PC-9 (cell line): Measurements from ENCODE around the gene ANKRD37. TPM values are rescaled to one million over a fixed set of nuclear protein-coding genes. Genes with fewer than 3 reads are reported as not detected.

Source experiments
- BruUV-seq: library from RNA; stranded (reverse); fragments of 400-500 nt; replicated peaks from 2 replicates; lab custom pipeline; 2021; lab: Mats Ljungman, UMichigan
- CTCF ChIA-PET: fragments of 300-600 bp; sonication (Branson Sonifier 250); formaldehyde crosslinking; loops from one replicate; lab custom pipeline; 2022; ENCODE audit warnings: antibody characterized with exemption; lab: Charles Lee
- POLR2A ChIA-PET: fragments of 300-600 bp; sonication (Branson Sonifier 250); formaldehyde crosslinking; loops from one replicate; lab custom pipeline; 2022; ENCODE audit warnings: antibody characterized with exemption; ENCODE audit not compliant: unreplicated experiment; lab: Charles Lee
- DNase-seq, 2 experiments: peaks; one replicate each; pipeline versions ENCODE4 v3.0.0 to v3.0.0-alpha.2; 2015 to 2022; ENCODE audit warnings: mixed read lengths in 1 of 2
- H2AFZ ChIP-seq: fragments of 200-600 bp; sonication (generic); 2 replicates; pipeline ENCODE4 v1.8.1; 2017; ENCODE audit warnings: antibody characterized with exemption
- H3F3A ChIP-seq: fragments of 200-600 bp; sonication (generic); 2 replicates; pipeline ENCODE4 v1.8.1; 2017; ENCODE audit warnings: antibody characterized with exemption, mild to moderate bottlenecking, low read depth; ENCODE audit not compliant: insufficient read depth
- H3K27ac ChIP-seq: fragments of 200-600 bp; sonication (generic); 2 replicates; pipeline ENCODE4 v1.6.1; 2016; ENCODE audit warnings: mixed run types
- H3K27me3 ChIP-seq: fragments of 200-600 bp; sonication (generic); 2 replicates; pipeline ENCODE4 v1.6.1; 2016; ENCODE audit warnings: low read depth, mixed run types; ENCODE audit not compliant: insufficient read depth
- H3K36me3 ChIP-seq: fragments of 200-600 bp; sonication (generic); 2 replicates; pipeline ENCODE4 v1.6.1; 2016; ENCODE audit warnings: low read depth, mixed run types
- H3K4me1 ChIP-seq: fragments of 200-600 bp; sonication (generic); replicated peaks from 2 replicates; pipeline ENCODE4 v1.6.1; 2016; ENCODE audit warnings: mixed run types; ENCODE audit not compliant: insufficient read depth
- H3K4me2 ChIP-seq: fragments of 200-600 bp; sonication (generic); 2 replicates; pipeline ENCODE4 v1.6.1; 2017; ENCODE audit warnings: mixed run types
- H3K4me3 ChIP-seq: fragments of 200-600 bp; sonication (generic); 2 replicates; pipeline ENCODE4 v1.6.1; 2016; ENCODE audit warnings: mixed run types
- H3K79me2 ChIP-seq: fragments of 200-600 bp; sonication (generic); 2 replicates; pipeline ENCODE4 v1.6.1; 2017; ENCODE audit warnings: low read depth, mixed run types
- H3K9me2 ChIP-seq: fragments of 200-600 bp; sonication (generic); 2 replicates; pipeline ENCODE4 v1.8.1; 2017; ENCODE audit warnings: mild to moderate bottlenecking; ENCODE audit not compliant: insufficient read depth
- H3K9me3 ChIP-seq: fragments of 200-600 bp; sonication (generic); 2 replicates; pipeline ENCODE4 v1.8.1; 2016; ENCODE audit warnings: low read depth; ENCODE audit not compliant: insufficient read depth
- H4K20me1 ChIP-seq: fragments of 200-600 bp; sonication (generic); 2 replicates; pipeline ENCODE4 v1.8.1; 2017; ENCODE audit not compliant: insufficient read depth
- EZH2 ChIP-seq: fragments of 200-600 bp; sonication (generic); IDR thresholded peaks from 2 replicates; pipeline ENCODE4 v1.8.0; 2017; ENCODE audit warnings: antibody characterized with exemption, low read depth
- intact Hi-C: fragments of 100-400 bp; cut with micrococcal nuclease; formaldehyde crosslinking; loops from one replicate; pipeline ENCODE4 v1.10.0; 2022; ENCODE audit not compliant: unreplicated experiment
- total RNA-seq: library from RNA; stranded (reverse); gene quantifications from 2 replicates; pipeline ENCODE4 v1.2.3, GENCODE V29; 2021
- TF ChIP-seq, protein P1 (sequence below): fragments of 200-600 bp; sonication (generic); conservative IDR thresholded peaks from 2 replicates; pipeline ENCODE4 v1.6.1; 2017; ENCODE audit warnings: mixed run types, antibody characterized with exemption, mild to moderate bottlenecking, moderate library complexity

The ANKRD37 gene
- total RNA-seq, 1 experiment from 2014 or later, result 4.2 TPM

DNA sequence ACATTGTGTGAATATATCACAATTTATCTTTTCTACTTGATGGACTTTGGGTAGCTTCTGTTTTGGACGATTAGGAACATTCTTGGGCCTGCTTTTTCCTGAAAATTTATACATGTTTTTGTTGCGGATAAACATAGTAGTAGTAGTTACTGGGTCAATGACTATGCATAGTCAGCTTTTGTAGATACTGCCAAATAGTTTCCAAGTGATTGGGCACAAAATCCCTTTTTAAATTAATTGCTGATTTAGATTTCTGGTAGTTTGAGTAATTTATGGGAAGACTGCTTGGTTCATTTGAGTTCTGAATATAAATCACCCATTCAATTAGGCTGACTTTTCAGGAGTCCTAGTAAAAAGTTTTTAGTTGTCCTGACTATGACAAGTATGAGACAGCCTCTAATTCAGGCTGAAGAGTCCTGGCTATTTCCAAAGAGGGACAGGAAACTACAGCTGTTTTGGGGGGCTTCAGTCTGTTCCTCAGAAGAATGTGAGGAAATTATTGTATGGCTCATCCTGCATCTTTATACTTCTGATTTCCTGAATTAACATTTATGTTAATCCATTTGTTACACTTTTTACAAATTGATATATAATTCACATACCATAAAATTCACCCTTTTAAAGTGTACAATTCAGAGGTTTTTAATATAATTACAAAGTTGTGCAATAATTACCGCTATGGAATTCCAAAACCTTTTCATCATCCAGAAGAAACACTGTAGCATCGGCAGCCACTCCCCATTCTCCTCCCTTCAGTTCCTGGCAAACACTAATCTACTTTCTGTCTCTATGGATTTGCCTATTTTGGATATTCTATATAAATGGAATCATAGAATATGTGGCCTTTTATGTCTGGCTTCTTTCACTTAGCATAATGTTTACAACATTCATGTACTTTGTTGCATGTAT, 15.1 kb upstream of the ANKRD37 start:
- Histone ChIP-seq H4K20me1 (no peaks in the 10 kb centered on the region), H3K9me3 (no peaks in the 10 kb centered on the region), H3K4me3 (no peak overlapping the region), H3K4me1 (peaks cover 25% of the 10 kb centered on the region), H3K9me2 (no peaks in the 10 kb centered on the region), H3K27ac (no peak overlapping the region), H3F3A (peaks cover 9% of the 10 kb centered on the region; the same call in 1 of the 2 replicates), H3K27me3 (no peaks in the 10 kb centered on the region), H3K36me3 (no peaks in the 10 kb centered on the region), H2AFZ (no peak overlapping the region), H3K79me2 (no peaks in the 10 kb centered on the region), H3K4me2 (no peak overlapping the region)
- no TSS peak for BruUV-seq
- TF ChIP-seq, protein P1, sequence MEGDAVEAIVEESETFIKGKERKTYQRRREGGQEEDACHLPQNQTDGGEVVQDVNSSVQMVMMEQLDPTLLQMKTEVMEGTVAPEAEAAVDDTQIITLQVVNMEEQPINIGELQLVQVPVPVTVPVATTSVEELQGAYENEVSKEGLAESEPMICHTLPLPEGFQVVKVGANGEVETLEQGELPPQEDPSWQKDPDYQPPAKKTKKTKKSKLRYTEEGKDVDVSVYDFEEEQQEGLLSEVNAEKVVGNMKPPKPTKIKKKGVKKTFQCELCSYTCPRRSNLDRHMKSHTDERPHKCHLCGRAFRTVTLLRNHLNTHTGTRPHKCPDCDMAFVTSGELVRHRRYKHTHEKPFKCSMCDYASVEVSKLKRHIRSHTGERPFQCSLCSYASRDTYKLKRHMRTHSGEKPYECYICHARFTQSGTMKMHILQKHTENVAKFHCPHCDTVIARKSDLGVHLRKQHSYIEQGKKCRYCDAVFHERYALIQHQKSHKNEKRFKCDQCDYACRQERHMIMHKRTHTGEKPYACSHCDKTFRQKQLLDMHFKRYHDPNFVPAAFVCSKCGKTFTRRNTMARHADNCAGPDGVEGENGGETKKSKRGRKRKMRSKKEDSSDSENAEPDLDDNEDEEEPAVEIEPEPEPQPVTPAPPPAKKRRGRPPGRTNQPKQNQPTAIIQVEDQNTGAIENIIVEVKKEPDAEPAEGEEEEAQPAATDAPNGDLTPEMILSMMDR, result no peak
- no peak for TF ChIP-seq EZH2
- intact Hi-C loops, result no loop called here
- ChIA-PET CTCF (no interaction called here), POLR2A (no interaction called here)
- DNase-seq, result peak in 1 of 2 experiments; percentile 38

DNA sequence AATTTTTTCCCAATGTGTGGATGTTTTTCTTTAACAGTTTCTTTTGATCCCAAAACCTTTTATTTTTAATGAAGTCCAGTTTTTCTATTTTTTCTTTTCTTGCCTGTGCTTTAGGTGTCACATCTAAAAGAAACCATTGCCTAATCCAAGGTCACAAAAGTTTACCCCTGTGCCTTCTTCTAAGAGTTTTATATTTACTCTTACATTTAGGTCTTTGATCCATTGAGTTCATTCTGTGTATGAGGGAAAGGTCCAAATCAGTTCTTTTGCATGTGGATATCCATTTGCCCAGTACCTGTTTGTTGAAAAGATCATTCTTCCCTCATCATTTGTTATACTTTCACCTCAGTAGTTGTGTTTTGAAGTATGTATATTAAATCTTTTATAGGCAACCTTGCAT, 13.9 kb upstream of the ANKRD37 start:
- no TSS peak for BruUV-seq
- no peak overlapping the region for H3K4me3 ChIP-seq
- TF ChIP-seq EZH2, result no peak
- TF ChIP-seq, protein P1, result no peak
- no peak for DNase-seq
- H3K4me2 ChIP-seq, result 0 out of 2 replicates have a peak overlapping the region, but pooled peaks have one; percentile 69
- no peak overlapping the region for H3K27ac ChIP-seq
- no peaks in the 10 kb centered on the region for H3K79me2 ChIP-seq
- peaks cover 9% of the 10 kb centered on the region; the same call in 1 of the 2 replicates for H3F3A ChIP-seq
- POLR2A ChIA-PET, result no interaction called here
- no peaks in the 10 kb centered on the region for H3K9me3 ChIP-seq
- H2AFZ ChIP-seq, result no peak overlapping the region
- H3K36me3 ChIP-seq, result no peaks in the 10 kb centered on the region
- H3K4me1 ChIP-seq, result peaks cover 25% of the 10 kb centered on the region
- CTCF ChIA-PET, result no interaction called here
- intact Hi-C loops, result no loop called here
- H3K27me3 ChIP-seq, result no peaks in the 10 kb centered on the region
- H4K20me1 ChIP-seq, result no peaks in the 10 kb centered on the region
- H3K9me2 ChIP-seq, result no peaks in the 10 kb centered on the region

DNA sequence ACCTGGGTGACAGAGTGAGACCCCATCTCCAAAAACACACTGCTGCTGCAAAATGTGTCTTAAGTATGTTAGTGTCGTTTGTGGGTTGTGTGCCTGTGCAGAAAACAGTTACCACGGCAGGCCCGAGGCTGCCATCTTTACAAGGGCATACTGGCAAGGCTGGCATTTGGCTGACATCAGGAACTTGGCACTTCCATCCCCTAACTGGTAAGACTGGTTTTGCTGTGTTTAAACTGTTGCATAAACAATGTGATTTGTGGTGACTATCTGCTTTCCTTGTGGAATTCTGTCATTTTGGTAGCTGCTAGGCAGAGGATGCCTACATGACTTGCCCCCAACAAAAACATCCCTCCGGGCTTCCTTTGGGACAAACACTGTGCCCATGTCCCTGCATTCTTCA, 13.2 kb upstream of the ANKRD37 start:
- intact Hi-C loops, result no loop called here

More for the DNA sequence above, 13.2 kb upstream of the ANKRD37 start:
- DNase-seq, result peak; percentile 54 to 80
- CTCF ChIA-PET, result interaction anchor here (0.5 kb wide), 1 partner anchor 11 kb away, joined by 3 read pairs; no protein-coding TSS in a partner anchor
- Histone ChIP-seq H3K9me3 (no peaks in the 10 kb centered on the region), H3K27ac (0 out of 2 replicates have a peak overlapping the region, but pooled peaks have one; percentile 26), H3K9me2 (no peaks in the 10 kb centered on the region), H3F3A (peaks cover 9% of the 10 kb centered on the region; the same call in 1 of the 2 replicates), H3K27me3 (no peaks in the 10 kb centered on the region), H3K79me2 (no peaks in the 10 kb centered on the region), H3K4me1 (peaks cover 25% of the 10 kb centered on the region), H3K4me2 (peak overlapping the region; percentile 69), H2AFZ (no peak overlapping the region), H4K20me1 (no peaks in the 10 kb centered on the region), H3K4me3 (peak overlapping the region; percentile 11; the same call in 1 of the 2 replicates), H3K36me3 (no peaks in the 10 kb centered on the region)
- BruUV-seq, result no TSS peak
- TF ChIP-seq EZH2, result no peak
- TF ChIP-seq, protein P1, result no peak
- POLR2A ChIA-PET, result interaction anchor here (0.5 kb wide), 1 partner anchor 24 kb away, joined by 4 read pairs; no protein-coding TSS in a partner anchor
